PC-9 (cell line): ENCODE data around the gene FARS2. TPM values are rescaled to one million over a fixed set of nuclear protein-coding genes. Genes with fewer than 3 reads are reported as not detected.
"Not testable (repeated sequence)": the region's sequence is repeated elsewhere in the genome, so short reads cannot be mapped to it uniquely, and the experiment has no call there.

Experiments
- BruUV-seq: library from RNA; stranded (reverse); fragments of 400-500 nt; replicated peaks from 2 replicates; lab custom pipeline; 2021; lab: Mats Ljungman, UMichigan
- CTCF ChIA-PET: fragments of 300-600 bp; sonication (Branson Sonifier 250); formaldehyde crosslinking; loops from one replicate; lab custom pipeline; 2022; ENCODE audit warnings: antibody characterized with exemption; lab: Charles Lee
- POLR2A ChIA-PET: fragments of 300-600 bp; sonication (Branson Sonifier 250); formaldehyde crosslinking; loops from one replicate; lab custom pipeline; 2022; ENCODE audit warnings: antibody characterized with exemption; ENCODE audit not compliant: unreplicated experiment; lab: Charles Lee
- DNase-seq, 2 experiments: peaks; one replicate each; pipeline versions ENCODE4 v3.0.0 to v3.0.0-alpha.2; 2015 to 2022; ENCODE audit warnings: mixed read lengths in 1 of 2
- H2AFZ ChIP-seq: fragments of 200-600 bp; sonication (generic); 2 replicates; pipeline ENCODE4 v1.8.1; 2017; ENCODE audit warnings: antibody characterized with exemption
- H3F3A ChIP-seq: fragments of 200-600 bp; sonication (generic); 2 replicates; pipeline ENCODE4 v1.8.1; 2017; ENCODE audit warnings: antibody characterized with exemption, mild to moderate bottlenecking, low read depth; ENCODE audit not compliant: insufficient read depth
- H3K27ac ChIP-seq: fragments of 200-600 bp; sonication (generic); 2 replicates; pipeline ENCODE4 v1.6.1; 2016; ENCODE audit warnings: mixed run types
- H3K27me3 ChIP-seq: fragments of 200-600 bp; sonication (generic); 2 replicates; pipeline ENCODE4 v1.6.1; 2016; ENCODE audit warnings: low read depth, mixed run types; ENCODE audit not compliant: insufficient read depth
- H3K36me3 ChIP-seq: fragments of 200-600 bp; sonication (generic); 2 replicates; pipeline ENCODE4 v1.6.1; 2016; ENCODE audit warnings: low read depth, mixed run types
- H3K4me1 ChIP-seq: fragments of 200-600 bp; sonication (generic); replicated peaks from 2 replicates; pipeline ENCODE4 v1.6.1; 2016; ENCODE audit warnings: mixed run types; ENCODE audit not compliant: insufficient read depth
- H3K4me2 ChIP-seq: fragments of 200-600 bp; sonication (generic); 2 replicates; pipeline ENCODE4 v1.6.1; 2017; ENCODE audit warnings: mixed run types
- H3K4me3 ChIP-seq: fragments of 200-600 bp; sonication (generic); 2 replicates; pipeline ENCODE4 v1.6.1; 2016; ENCODE audit warnings: mixed run types
- H3K79me2 ChIP-seq: fragments of 200-600 bp; sonication (generic); 2 replicates; pipeline ENCODE4 v1.6.1; 2017; ENCODE audit warnings: low read depth, mixed run types
- H3K9me2 ChIP-seq: fragments of 200-600 bp; sonication (generic); 2 replicates; pipeline ENCODE4 v1.8.1; 2017; ENCODE audit warnings: mild to moderate bottlenecking; ENCODE audit not compliant: insufficient read depth
- H3K9me3 ChIP-seq: fragments of 200-600 bp; sonication (generic); 2 replicates; pipeline ENCODE4 v1.8.1; 2016; ENCODE audit warnings: low read depth; ENCODE audit not compliant: insufficient read depth
- H4K20me1 ChIP-seq: fragments of 200-600 bp; sonication (generic); 2 replicates; pipeline ENCODE4 v1.8.1; 2017; ENCODE audit not compliant: insufficient read depth
- EZH2 ChIP-seq: fragments of 200-600 bp; sonication (generic); IDR thresholded peaks from 2 replicates; pipeline ENCODE4 v1.8.0; 2017; ENCODE audit warnings: antibody characterized with exemption, low read depth
- intact Hi-C: fragments of 100-400 bp; cut with micrococcal nuclease; formaldehyde crosslinking; loops from one replicate; pipeline ENCODE4 v1.10.0; 2022; ENCODE audit not compliant: unreplicated experiment
- total RNA-seq: library from RNA; stranded (reverse); gene quantifications from 2 replicates; pipeline ENCODE4 v1.2.3, GENCODE V29; 2021
- TF ChIP-seq, protein P1 (sequence below): fragments of 200-600 bp; sonication (generic); conservative IDR thresholded peaks from 2 replicates; pipeline ENCODE4 v1.6.1; 2017; ENCODE audit warnings: mixed run types, antibody characterized with exemption, mild to moderate bottlenecking, moderate library complexity

FARS2 gene
- total RNA-seq, 1 experiment from 2014 or later: 26.7 TPM

DNA sequence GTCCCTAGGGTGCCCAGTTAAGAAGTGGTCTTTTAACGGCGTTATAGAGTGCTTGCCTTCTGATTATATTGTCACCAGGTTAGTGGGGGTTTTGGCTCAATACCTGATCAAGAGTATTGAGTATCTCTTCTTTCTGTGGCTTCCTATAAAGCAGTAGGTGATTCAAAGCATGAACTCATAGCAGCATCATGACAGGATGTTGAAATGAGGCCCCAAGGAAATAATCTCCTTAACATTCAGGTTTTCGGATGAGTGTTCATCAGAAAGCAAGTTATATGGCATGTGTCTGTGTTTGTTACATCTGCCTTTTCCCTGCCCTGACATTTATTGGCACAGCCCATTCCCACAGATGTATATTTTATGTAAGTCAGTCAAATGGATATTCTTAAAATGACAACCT is 301.0 kb downstream of the FARS2 start:
- Histone ChIP-seq H2AFZ (no peak overlapping the region), H3K9me2 (no peaks in the 10 kb centered on the region), H3K27me3 (no peaks in the 10 kb centered on the region), H4K20me1 (no peaks in the 10 kb centered on the region), H3K4me1 (0 out of 2 replicates have a peak, but pooled peaks cover 7% of the 10 kb centered on the region), H3K27ac (no peak overlapping the region), H3K79me2 (no peaks in the 10 kb centered on the region), H3K9me3 (no peaks in the 10 kb centered on the region; the same call in 1 of the 2 replicates), H3K36me3 (no peaks in the 10 kb centered on the region), H3K4me3 (no peak overlapping the region), H3F3A (0 out of 2 replicates have a peak, but pooled peaks cover 3% of the 10 kb centered on the region), H3K4me2 (no peak overlapping the region)
- no TSS peak for BruUV-seq
- POLR2A ChIA-PET: no interaction called here
- TF ChIP-seq EZH2: no peak
- TF ChIP-seq, protein P1, sequence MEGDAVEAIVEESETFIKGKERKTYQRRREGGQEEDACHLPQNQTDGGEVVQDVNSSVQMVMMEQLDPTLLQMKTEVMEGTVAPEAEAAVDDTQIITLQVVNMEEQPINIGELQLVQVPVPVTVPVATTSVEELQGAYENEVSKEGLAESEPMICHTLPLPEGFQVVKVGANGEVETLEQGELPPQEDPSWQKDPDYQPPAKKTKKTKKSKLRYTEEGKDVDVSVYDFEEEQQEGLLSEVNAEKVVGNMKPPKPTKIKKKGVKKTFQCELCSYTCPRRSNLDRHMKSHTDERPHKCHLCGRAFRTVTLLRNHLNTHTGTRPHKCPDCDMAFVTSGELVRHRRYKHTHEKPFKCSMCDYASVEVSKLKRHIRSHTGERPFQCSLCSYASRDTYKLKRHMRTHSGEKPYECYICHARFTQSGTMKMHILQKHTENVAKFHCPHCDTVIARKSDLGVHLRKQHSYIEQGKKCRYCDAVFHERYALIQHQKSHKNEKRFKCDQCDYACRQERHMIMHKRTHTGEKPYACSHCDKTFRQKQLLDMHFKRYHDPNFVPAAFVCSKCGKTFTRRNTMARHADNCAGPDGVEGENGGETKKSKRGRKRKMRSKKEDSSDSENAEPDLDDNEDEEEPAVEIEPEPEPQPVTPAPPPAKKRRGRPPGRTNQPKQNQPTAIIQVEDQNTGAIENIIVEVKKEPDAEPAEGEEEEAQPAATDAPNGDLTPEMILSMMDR: no peak
- intact Hi-C loops: loop anchor here (5.0 kb wide), 1 partner anchor 300 kb away; the partner anchor contains the start of genes FARS2 and LYRM4
- DNase-seq: no peak
- CTCF ChIA-PET: no interaction called here

DNA sequence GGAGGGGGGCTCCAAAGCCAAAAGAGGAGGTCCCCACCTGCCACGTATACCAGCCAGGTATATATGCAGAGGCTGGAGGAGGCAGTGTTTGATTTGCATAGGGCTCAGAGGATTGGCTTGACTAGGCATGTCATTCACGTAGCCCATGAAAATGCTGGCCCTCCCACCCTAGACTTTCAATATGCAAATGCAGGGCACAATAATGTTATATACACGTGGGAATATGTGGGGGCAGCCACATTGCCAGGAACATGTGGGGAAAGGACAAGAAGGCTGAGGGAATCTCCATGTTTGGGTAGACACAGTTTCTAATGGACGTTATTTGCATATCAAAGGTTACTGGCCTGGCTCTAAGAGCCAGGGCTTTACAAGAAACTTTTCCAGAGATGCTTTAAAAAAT is 301.8 kb downstream of the FARS2 start:
- 0 out of 2 replicates have a peak, but pooled peaks cover 3% of the 10 kb centered on the region for H3F3A ChIP-seq
- H3K4me3 ChIP-seq: no peak overlapping the region
- BruUV-seq: no TSS peak
- intact Hi-C loops: loop anchor here (5.0 kb wide), 1 partner anchor 301 kb away; the partner anchor contains the start of genes FARS2 and LYRM4
- H3K9me2 ChIP-seq: no peaks in the 10 kb centered on the region
- H3K27me3 ChIP-seq: no peaks in the 10 kb centered on the region
- no peak overlapping the region for H3K4me2 ChIP-seq
- TF ChIP-seq, protein P1: no peak
- no peak for TF ChIP-seq EZH2
- DNase-seq: no peak
- no peaks in the 10 kb centered on the region for H3K36me3 ChIP-seq
- no peaks in the 10 kb centered on the region for H3K79me2 ChIP-seq
- no peak overlapping the region for H3K27ac ChIP-seq
- POLR2A ChIA-PET: no interaction called here
- H3K4me1 ChIP-seq: 0 out of 2 replicates have a peak, but pooled peaks cover 7% of the 10 kb centered on the region
- no peak overlapping the region for H2AFZ ChIP-seq
- H4K20me1 ChIP-seq: no peaks in the 10 kb centered on the region
- CTCF ChIA-PET: no interaction called here
- H3K9me3 ChIP-seq: no peaks in the 10 kb centered on the region; the same call in 1 of the 2 replicates

- Histone ChIP-seq H3K4me2 (peak overlapping the region; percentile 55), H3K4me3 (peak overlapping the region; percentile 17; the same call in 1 of the 2 replicates), H3K27ac (peak overlapping the region; percentile 21; the same call in 1 of the 2 replicates)
- H3K36me3 ChIP-seq, H3F3A ChIP-seq, H2AFZ ChIP-seq, H3K9me3 ChIP-seq, H3K9me2 ChIP-seq, CTCF ChIA-PET, H3K79me2 ChIP-seq, H4K20me1 ChIP-seq, H3K27me3 ChIP-seq, POLR2A ChIA-PET, H3K4me1 ChIP-seq, BruUV-seq: not testable (repeated sequence)
- peak; percentile 37 to 62 for DNase-seq
- intact Hi-C loops: loop anchor here (5.0 kb wide), 1 partner anchor 302 kb away; the partner anchor contains the start of genes FARS2 and LYRM4
Measured at GRCh38 chr6:5564746-5565145, 303.4 kb downstream of the FARS2 start.

DNA sequence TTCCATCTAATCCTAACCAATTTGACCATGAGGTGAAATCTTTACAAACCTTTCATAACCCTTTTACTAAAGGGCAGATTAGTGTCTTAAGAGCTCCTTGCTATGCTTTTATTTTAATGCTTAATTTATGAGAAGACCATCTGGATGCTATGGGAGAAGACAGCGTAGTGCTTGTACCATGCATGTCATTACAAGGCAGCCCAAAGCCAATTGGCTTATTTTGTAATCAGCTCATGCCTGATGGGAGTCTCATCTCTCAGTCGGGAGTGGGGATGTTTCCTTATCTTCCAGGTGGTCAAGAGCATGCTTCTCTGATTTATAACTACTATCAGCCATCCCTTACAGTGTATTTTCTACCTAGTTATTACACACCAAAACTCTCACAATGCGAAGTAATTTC is 304.7 kb downstream of the FARS2 start:
- Histone ChIP-seq H3K4me1 (0 out of 2 replicates have a peak, but pooled peaks cover 7% of the 10 kb centered on the region), H3K9me2 (no peaks in the 10 kb centered on the region), H3F3A (0 out of 2 replicates have a peak, but pooled peaks cover 3% of the 10 kb centered on the region), H3K36me3 (no peaks in the 10 kb centered on the region), H2AFZ (no peak overlapping the region), H3K79me2 (no peaks in the 10 kb centered on the region), H3K27ac (no peak overlapping the region), H3K9me3 (no peaks in the 10 kb centered on the region; the same call in 1 of the 2 replicates), H3K27me3 (no peaks in the 10 kb centered on the region), H3K4me3 (no peak overlapping the region), H4K20me1 (no peaks in the 10 kb centered on the region), H3K4me2 (no peak overlapping the region)
- CTCF ChIA-PET: no interaction called here
- DNase-seq: no peak
- TF ChIP-seq, protein P1: no peak
- no peak for TF ChIP-seq EZH2
- POLR2A ChIA-PET: no interaction called here
- no TSS peak for BruUV-seq
- intact Hi-C loops: no loop called here
